GM19240 (cell line): ENCODE measurements around the gene MFSD12.

ENCODE experiments used
- DNase-seq: peaks from one replicate; pipeline ENCODE4 v3.0.0; 2011; ENCODE audit warnings: low spot score; ENCODE audit not compliant: insufficient read length

The MFSD12 gene

DNA sequence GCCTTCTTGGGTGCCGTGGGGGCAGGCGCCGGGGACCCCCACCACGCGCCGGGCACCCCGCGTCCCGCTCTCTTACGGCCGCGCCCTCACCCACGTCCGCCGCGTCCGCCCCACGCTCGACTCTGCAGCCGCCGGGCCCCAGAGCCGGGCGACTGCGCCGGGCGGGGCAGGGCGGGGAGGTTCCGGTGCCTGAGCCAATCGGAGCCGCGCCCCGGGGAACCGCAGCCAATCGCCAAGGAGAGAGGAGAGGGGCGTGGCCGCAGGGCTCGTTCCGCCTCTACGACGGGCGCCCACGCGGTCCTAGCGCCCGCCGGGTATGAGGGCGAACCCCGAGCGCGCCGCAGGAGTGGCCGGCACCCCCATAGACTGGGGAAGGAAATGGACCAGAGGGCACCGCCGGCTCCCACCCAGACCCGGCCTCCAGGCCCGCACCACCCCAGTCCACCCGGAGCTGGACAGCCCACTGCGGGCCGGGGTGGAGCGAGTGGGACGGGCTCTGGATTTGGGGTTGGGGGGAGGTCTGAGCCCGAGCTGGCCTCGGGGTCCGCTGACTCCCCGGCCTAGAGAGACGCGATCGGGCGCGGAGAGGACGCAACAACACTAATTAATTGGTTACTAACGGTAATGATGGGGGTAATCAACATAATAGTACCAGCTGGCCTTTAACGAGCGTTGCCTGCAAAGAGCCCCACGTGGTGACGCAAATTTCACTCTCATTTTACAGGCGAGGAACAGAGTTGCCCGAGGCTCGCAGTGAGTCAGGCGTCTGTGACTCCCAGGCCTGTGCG, at the start of gene MFSD12:
Gene MFSD12, minus strand, starts transcription at position 126 of the 788 bp plus-strand sequence. CDS start 183 bp downstream, outside the sequence.
- DNase-seq = peak; percentile 99

DNA sequence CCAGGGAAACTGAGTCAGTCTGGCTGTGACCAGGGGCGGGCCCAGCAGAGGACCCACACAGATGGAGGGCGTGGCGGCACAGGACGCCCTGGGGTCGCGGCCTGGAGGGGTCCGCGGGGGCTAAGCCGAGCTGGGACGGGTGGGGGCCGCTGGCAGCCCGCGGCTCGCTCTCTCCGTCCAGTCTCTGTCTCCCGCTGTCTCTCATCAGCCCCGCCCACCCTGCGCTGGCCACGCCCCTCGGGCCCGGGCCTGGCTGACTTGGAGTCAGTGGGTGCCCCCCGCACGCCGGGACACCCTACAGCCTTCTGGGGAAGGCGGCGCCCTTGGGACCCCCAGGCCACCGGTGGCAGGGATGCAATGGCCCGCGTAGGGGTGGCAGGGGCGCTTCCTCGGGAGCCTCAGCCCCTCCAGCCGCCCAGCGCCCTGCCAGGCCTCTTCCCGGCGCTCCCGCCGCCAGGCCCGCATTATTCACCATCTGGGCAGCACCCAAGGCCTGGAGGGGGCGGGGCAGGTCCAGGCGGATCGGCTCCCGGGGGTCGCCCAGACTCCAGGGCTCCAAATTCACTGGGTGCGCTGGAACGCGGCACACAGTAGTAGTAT, 49.4 kb upstream of the MFSD12 start, which contains the start of gene TBXA2R:
Gene TBXA2R, minus strand, starts transcription at position 186 of the 600 bp plus-strand sequence. CDS start 6,241 bp downstream, outside the sequence.
- DNase-seq = peak; percentile 71

- DNase-seq = no peak
These were observed 48.8 kb upstream of the MFSD12 start for GRCh38 chr19:3606174-3606689.

- no peak for DNase-seq
These were observed 48.4 kb upstream of the MFSD12 start for GRCh38 chr19:3605770-3606169.

- DNase-seq = no peak
These were observed 48.0 kb upstream of the MFSD12 start for GRCh38 chr19:3605361-3605760.

- no peak for DNase-seq
These were observed 47.6 kb upstream of the MFSD12 start for GRCh38 chr19:3604987-3605343.

GRCh38 chr19:3604227-3604986, 47.0 kb upstream of the MFSD12 start:
- no peak for DNase-seq

- DNase-seq = no peak
These were observed 45.9 kb upstream of the MFSD12 start for GRCh38 chr19:3603121-3603811.

- no peak for DNase-seq
These were observed 43.6 kb upstream of the MFSD12 start for GRCh38 chr19:3601021-3601420.

DNA sequence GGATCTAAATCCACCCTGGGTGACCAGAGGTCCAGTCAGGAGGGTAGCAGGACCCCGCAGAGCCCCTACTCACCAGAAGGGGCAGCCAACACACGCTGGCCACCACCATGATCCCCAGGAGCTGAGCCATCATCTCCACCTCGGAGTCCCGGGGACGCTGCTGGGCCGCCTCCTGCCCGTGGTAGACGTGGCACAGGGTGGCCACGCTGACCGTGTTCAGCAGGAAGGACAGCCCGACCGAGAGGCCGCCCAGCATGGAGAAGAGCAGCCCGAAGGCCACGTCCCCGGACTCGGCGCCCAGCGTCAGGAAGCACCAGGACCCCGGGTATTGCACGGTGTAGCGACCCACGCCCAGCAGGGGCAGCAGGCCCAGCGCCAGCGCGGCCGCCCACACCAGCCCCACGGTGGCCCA, 42.4 kb upstream of the MFSD12 start:
- no peak for DNase-seq

- DNase-seq = no peak
These were observed 38.2 kb upstream of the MFSD12 start for GRCh38 chr19:3595521-3596061.

DNA sequence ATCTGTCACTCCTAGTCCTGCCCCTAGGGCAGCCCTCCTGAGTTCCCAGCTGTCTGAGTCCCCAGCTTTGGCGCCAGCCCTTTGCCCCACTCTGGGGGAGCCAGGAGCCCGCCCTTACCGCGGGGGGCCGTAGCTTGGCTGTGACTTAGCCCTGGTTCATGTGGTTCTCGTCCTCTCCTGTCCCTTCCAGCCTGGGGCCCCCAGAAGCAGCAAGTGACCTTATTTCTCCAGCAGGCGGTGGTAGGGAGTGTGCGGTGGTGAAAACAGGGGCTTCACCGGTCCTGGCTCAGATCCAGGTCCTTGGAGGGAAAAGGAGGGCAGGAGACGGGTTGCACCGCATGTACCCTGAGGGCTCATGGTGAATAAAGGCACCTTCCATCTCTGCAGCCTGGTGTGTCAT, 35.8 kb upstream of the MFSD12 start:
- DNase-seq = no peak

DNA sequence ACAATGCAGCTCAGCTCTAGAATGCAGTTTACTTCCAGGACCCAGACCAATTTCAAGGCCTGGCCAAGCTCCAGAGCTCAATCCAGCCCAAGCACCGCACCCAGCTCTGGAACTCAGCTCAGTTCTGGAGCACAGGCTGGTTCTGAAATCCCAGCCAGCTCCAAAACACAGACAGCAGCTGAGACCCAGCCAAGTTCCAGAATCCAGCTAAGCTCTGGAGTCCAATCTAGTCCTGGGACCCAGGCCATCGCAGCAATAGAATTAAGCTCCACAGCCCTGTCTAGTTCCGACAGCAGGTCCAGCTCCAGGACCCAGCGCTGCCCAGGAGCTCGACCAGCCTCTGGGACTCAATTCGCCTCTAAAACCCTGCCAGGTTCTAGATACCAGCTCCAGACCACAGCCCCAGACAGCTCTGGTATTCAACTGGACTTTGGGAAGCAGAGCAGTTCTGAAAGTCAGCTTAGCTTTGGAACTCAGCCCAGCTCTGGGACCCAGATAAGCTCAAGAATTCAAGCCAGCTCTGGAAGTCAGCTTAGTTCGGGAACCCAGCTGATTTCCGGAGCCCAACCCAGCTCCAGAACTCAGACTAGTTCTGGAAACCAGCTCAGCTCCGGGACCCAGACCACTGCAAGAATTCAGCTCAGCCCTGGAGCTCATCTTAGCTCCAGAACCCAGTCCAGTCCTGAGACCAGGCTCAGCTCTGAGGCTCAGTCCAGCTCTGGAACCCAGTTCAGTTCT, 34.7 kb upstream of the MFSD12 start:
- no peak for DNase-seq

DNA sequence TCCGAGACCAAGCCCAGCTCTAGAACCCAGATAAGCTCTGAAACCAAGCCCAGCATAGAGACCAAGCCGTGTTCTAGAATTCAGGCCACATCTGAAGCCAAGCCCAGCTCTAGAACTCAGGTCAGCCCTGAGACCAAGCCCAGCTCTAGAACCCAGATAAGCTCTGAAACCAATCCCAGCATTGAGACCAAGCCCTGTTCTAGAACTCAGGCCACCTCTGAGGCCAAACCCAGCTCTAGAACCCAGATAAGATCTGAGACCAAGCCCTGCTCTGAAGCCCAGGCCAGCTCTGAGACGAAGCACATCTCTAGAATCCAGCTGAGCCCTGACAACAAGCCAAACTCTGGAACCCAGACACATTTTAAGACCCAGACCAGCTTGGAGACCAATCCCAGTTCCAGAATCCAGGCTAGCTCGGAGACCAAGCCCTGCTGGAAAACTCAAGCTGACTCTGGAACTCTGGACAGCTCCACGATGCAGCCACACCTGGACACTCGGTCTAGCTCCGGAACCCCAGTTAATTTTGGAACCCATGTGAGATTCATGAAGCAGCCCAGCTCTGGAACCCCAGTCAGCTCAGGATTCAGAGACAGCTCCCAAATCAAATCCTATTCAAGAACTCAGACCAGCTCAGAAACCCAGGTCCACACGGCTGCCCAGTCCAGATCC, 33.7 kb upstream of the MFSD12 start:
- DNase-seq = no peak

DNA sequence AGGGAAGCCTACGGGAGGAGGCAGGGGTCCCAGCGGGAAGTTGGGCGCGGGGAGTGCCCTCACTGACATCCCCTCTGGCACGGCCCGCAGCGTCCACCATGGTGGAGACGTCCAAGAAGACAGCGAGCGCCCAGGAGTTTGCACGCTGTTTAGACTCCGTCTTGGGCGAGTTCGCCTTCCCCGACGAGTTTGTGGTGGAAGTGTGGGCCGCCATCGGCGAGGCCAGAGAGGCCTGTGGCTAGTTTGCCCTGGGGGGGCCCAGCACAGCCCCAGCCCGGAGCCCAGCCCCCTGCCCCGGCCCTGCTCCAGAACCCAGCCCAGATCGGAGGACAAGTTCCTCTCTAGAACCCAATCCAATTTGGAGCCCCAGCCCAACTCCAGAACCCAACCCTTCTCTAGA, 32.6 kb upstream of the MFSD12 start:
- DNase-seq = no peak

DNA sequence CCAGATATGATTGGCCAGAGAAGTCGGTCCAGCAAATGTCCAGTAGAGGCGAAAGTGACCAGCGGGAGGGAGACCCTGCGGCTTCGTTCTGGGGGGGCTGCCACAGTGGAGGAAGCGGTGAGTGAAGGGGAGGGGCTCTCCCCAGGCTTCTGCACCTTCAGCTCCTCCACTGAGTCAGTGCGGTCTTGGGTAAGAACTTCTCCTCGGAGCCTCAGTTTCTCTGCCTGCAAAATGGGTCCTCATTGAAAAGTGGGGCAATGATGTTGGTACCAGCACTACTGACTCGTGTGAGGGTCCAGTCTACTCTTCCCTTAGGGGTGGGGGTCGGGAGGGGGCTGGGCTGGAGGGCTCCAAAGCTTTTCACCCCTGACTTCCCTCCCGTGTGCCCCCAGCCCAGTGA, 32.1 kb upstream of the MFSD12 start:
- no peak for DNase-seq

DNA sequence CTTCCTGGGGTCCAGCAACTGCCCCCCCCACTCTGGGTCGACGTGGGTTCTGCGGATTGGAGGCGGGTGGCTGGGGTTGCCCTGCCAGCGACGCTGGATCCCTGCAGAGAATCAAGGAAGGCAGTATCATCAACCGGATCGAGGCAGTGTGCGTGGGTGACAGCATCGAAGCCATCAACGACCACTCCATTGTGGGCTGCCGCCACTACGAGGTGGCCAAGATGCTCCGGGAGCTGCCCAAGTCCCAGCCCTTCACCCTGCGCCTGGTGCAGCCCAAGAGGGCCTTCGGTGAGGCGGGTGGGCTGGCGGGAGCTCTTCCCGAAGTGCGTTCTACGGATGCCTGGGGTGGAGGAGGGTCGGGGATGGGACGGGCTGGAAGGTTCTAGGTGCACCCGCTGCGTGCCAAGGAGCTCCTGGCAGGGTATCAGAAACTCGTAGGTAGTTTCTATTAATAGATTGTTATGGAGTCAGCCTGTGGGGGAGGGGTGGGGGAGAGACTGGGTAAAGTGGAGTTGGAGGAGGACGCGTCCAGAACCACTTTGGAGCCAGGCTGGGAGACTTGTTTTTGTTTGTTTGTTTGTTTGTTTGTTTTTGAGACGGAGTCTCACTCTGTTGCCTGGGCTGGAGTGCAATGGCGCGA, 29.4 kb upstream of the MFSD12 start:
- DNase-seq = no peak

GRCh38 chr19:3586127-3586626, 28.8 kb upstream of the MFSD12 start:
- DNase-seq = no peak
